IMR-90 (cell line): ENCODE results near the gene GRAMD1B. TPM values are rescaled to one million over a fixed set of nuclear protein-coding genes. Genes with fewer than 3 reads are reported as not detected.

Experiments
- ATAC-seq: fragments of 200-7000 bp; cut with Tn5 transposase; 2 replicates; pipeline ENCODE4 v1.9.1; 2020; ENCODE audit warnings: low read depth, mild to moderate bottlenecking, moderate library complexity
- BruUV-seq: library from RNA; stranded (reverse); fragments of 400-500 nt; replicated peaks from 2 replicates; lab custom pipeline; 2021; lab: Mats Ljungman, UMichigan
- CTCF ChIA-PET: fragments of 300-600 bp; formaldehyde crosslinking; extraction: SDS; loops from one replicate; lab custom pipeline; 2021; ENCODE audit warnings: antibody characterized with exemption; lab: Yijun Ruan, JAX
- POLR2A ChIA-PET: fragments of 300-600 bp; sonication (Branson Sonifier 250); formaldehyde crosslinking; loops from one replicate; lab custom pipeline; 2022; ENCODE audit warnings: antibody characterized with exemption; ENCODE audit not compliant: unreplicated experiment; lab: Charles Lee
- DNase-seq: peaks from one replicate; pipeline ENCODE4 v3.0.0; 2013
- H2AFZ ChIP-seq: replicated peaks from 2 replicates; pipeline ENCODE3; 2013; ENCODE audit warnings: low read length, mild to moderate bottlenecking; ENCODE audit not compliant: poor library complexity
- H2AK5ac ChIP-seq: 2 replicates; pipeline ENCODE4 v1.6.1; 2013; ENCODE audit warnings: low read depth, low read length, inconsistent platforms
- H2AK9ac ChIP-seq: replicated peaks from 2 replicates; pipeline ENCODE3; 2013; ENCODE audit warnings: mild to moderate bottlenecking, low read depth, low read length, moderate library complexity; ENCODE audit not compliant: poor library complexity
- H2BK120ac ChIP-seq: 2 replicates; pipeline ENCODE4 v1.6.1; 2013; ENCODE audit warnings: low read depth, low read length, inconsistent platforms
- H2BK15ac ChIP-seq: 3 replicates; pipeline ENCODE4 v1.6.1; 2013; ENCODE audit warnings: low read depth, low read length, inconsistent platforms
- H2BK20ac ChIP-seq: 2 replicates; pipeline ENCODE4 v1.6.1; 2013; ENCODE audit warnings: low read depth, mild to moderate bottlenecking, inconsistent platforms, low read length, moderate library complexity
- H2BK5ac ChIP-seq: 2 replicates; pipeline ENCODE4 v1.6.1; 2013; ENCODE audit warnings: mild to moderate bottlenecking, low read depth, low read length, inconsistent platforms; ENCODE audit not compliant: poor library complexity, severe bottlenecking
- H3K14ac ChIP-seq: replicated peaks from 2 replicates; pipeline ENCODE4 v1.6.1; 2013; ENCODE audit warnings: low read depth, low read length, inconsistent platforms
- H3K18ac ChIP-seq: 2 replicates; pipeline ENCODE4 v1.6.1; 2013; ENCODE audit warnings: low read depth, low read length, control low read depth
- H3K23ac ChIP-seq: 2 replicates; pipeline ENCODE4 v1.6.1; 2013; ENCODE audit warnings: low read depth, low read length, inconsistent platforms
- H3K27ac ChIP-seq: 2 replicates; pipeline ENCODE4 v1.5.1; 2013; ENCODE audit warnings: mild to moderate bottlenecking, control low read depth, low read length; ENCODE audit not compliant: insufficient read depth
- H3K27me3 ChIP-seq: 2 replicates; pipeline ENCODE4 v1.6.1; 2013; ENCODE audit warnings: low read length; ENCODE audit not compliant: control insufficient read depth, insufficient read depth
- H3K36me3 ChIP-seq: 2 replicates; pipeline ENCODE4 v1.6.1; 2013; ENCODE audit warnings: low read length, mixed read lengths; ENCODE audit not compliant: control insufficient read depth, insufficient read depth
- H3K4ac ChIP-seq: 2 replicates; pipeline ENCODE4 v1.6.1; 2013; ENCODE audit warnings: low read depth, low read length, inconsistent platforms
- H3K4me1 ChIP-seq: 2 replicates; pipeline ENCODE4 v1.6.1; 2013; ENCODE audit warnings: low read length, mixed read lengths; ENCODE audit not compliant: control insufficient read depth, insufficient read depth
- H3K4me2 ChIP-seq: 2 replicates; pipeline ENCODE4 v1.6.1; 2013; ENCODE audit warnings: low read depth, mild to moderate bottlenecking, control low read depth, low read length, moderate library complexity
- H3K4me3 ChIP-seq: 2 replicates; pipeline ENCODE4 v1.5.1; 2013; ENCODE audit warnings: low read depth, mild to moderate bottlenecking, control low read depth, low read length, moderate library complexity; ENCODE audit not compliant: insufficient read depth
- H3K56ac ChIP-seq: 2 replicates; pipeline ENCODE4 v1.6.1; 2013; ENCODE audit warnings: low read length, inconsistent platforms; ENCODE audit not compliant: insufficient read depth; ENCODE audit errors: extremely low read depth
- H3K79me1 ChIP-seq, 2 experiments: 2 replicates each; pipeline ENCODE4 v1.6.1; 2013; ENCODE audit warnings: low read length in 2 of 2, inconsistent platforms in 1 of 2, low read depth in 1 of 2
- H3K9ac ChIP-seq: 2 replicates; pipeline ENCODE4 v1.6.1; 2013; ENCODE audit warnings: low read depth, low read length, control low read depth
- H3K9me1 ChIP-seq: 2 replicates; pipeline ENCODE4 v1.6.1; 2013; ENCODE audit warnings: low read length, inconsistent platforms; ENCODE audit not compliant: insufficient read depth
- H3K9me3 ChIP-seq: 2 replicates; pipeline ENCODE4 v1.6.1; 2013; ENCODE audit warnings: low read length; ENCODE audit not compliant: control insufficient read depth, insufficient read depth
- H4K20me1 ChIP-seq: 2 replicates; pipeline ENCODE4 v1.6.1; 2013; ENCODE audit warnings: low read length, inconsistent platforms; ENCODE audit not compliant: insufficient read depth
- H4K5ac ChIP-seq: 2 replicates; pipeline ENCODE4 v1.6.1; 2013; ENCODE audit warnings: mild to moderate bottlenecking, low read depth, low read length, control low read depth
- H4K8ac ChIP-seq, 2 experiments: 2 replicates each; pipeline ENCODE4 v1.6.1; 2013; ENCODE audit warnings: low read depth in 2 of 2, low read length in 2 of 2, control low read depth in 1 of 2, inconsistent platforms in 1 of 2
- H4K91ac ChIP-seq: 2 replicates; pipeline ENCODE4 v1.6.1; 2013; ENCODE audit warnings: low read depth, low read length, inconsistent platforms; ENCODE audit not compliant: insufficient read depth
- CEBPB ChIP-seq: IDR thresholded peaks from 2 replicates; pipeline ENCODE4 v1.6.1; 2012; ENCODE audit warnings: low read depth, low read length, improper control_type of control experiment
- FOS ChIP-seq: fragments of 150-350 bp; IDR thresholded peaks from 2 replicates; pipeline ENCODE4 v1.6.1; 2016; ENCODE audit warnings: low read depth, low read length
- MXI1 ChIP-seq: IDR thresholded peaks from 2 replicates; pipeline ENCODE4 v1.6.1; 2012; ENCODE audit warnings: low read depth, mild to moderate bottlenecking, low read length, moderate library complexity, borderline replicate concordance
- POLR2A ChIP-seq: IDR thresholded peaks from 2 replicates; pipeline ENCODE4 v1.6.1; 2012; ENCODE audit warnings: mild to moderate bottlenecking, low read depth, low read length
- RCOR1 ChIP-seq: IDR thresholded peaks from 2 replicates; pipeline ENCODE4 v1.6.1; 2012; ENCODE audit warnings: mild to moderate bottlenecking, low read length, improper control_type of control experiment; ENCODE audit not compliant: insufficient replicate concordance
- RFX5 ChIP-seq: IDR thresholded peaks from 2 replicates; pipeline ENCODE4 v1.8.0; 2012; ENCODE audit warnings: low read depth, mild to moderate bottlenecking, low read length, moderate library complexity
- WGBS, 2 experiments: methylation state at CpG; one replicate each; pipeline versions ENCODE4 v1.1.5 to v1.1.7; 2013; ENCODE audit warnings: missing lambda C conversion rate in 2 of 2; ENCODE audit not compliant: insufficient read length in 1 of 2; ENCODE audit errors: extremely low coverage in 2 of 2; 5-methylcytosine and 5-hydroxymethylcytosine counted together
- dilution Hi-C: fragments of 300-500 bp; cut with HindIII; formaldehyde crosslinking; loops from one replicate; pipeline ENCODE4 v1.14.3; 2018; ENCODE audit warnings: low sequenced_read_pairs; ENCODE audit not compliant: unreplicated experiment
- in situ Hi-C: fragments of 300-500 bp; cut with MboI; formaldehyde crosslinking; loops from 3 replicates; pipeline ENCODE4 v1.14.3; 2019; ENCODE audit warnings: low sequenced_read_pairs, inconsistent platforms, mixed read lengths
- intact Hi-C: fragments of 100-400 bp; cut with micrococcal nuclease; formaldehyde crosslinking; loops from 2 replicates; pipeline ENCODE4 v1.10.0; 2022
- polyA plus RNA-seq, 3 experiments: library from polyadenylated mRNA; depleted of rRNA; stranded (reverse); fragments of >200 nt; gene quantifications; 2 replicates each; pipeline ENCODE4 v1.2.3, GENCODE V29; 2012; ENCODE audit warnings: low replicate concordance in 1 of 3
- total RNA-seq: library from RNA; depleted of rRNA; stranded (reverse); fragments of >200 nt; gene quantifications from 2 replicates; pipeline ENCODE4 v1.2.3, GENCODE V29; 2012

GRAMD1B gene
- total and polyA plus RNA-seq, 2 of the 4 experiments (the other 2 are of a cell fraction): 7.1 to 7.2 TPM

DNA sequence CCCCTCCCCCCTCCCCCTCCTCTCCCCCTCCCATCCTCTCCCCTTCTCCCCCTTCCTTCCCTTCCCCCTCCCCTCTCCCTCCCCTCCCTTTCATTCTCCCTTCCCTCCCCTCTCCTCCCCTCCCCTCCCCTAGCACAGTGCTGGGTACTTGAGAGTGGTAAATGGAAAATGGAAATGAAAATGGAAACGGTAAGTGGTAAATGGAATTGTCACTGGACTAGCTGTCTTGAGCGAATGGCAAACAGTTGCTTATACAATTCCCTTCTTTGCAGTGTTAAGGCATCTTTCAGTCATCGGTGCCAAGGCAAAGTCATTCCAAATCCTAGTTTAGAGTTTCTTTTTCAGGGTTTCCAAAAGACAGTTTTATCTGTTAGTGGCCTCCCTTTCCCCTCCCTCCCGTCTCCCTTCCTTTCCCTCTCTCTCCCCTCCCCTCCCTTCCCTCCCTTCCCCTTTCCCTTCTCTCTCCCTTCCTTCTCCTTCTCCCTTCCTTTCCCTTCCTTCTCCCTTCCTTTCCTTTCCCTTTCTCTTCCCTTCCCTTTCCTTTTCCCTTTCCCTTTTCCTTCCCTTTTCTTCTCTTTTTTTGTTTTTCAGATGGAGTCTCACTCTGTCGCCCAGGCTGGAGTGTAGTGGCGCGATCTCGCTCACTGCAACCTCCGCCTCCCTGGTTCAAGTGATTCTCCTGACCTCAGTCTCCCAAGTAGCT is 47.3 kb downstream of the GRAMD1B start:
- H3K9me1 ChIP-seq: peaks cover 21% of the 10 kb centered on the region
- ATAC-seq (no peak), DNase-seq (no peak)
- peaks cover 16% of the 10 kb centered on the region for H3K4me1 ChIP-seq
- H3K9me3 ChIP-seq: no peaks in the 10 kb centered on the region
- dilution Hi-C loops: no loop called here
- no peak overlapping the region for H3K4me3 ChIP-seq
- peaks cover 21 to 53% of the 10 kb centered on the region in 2 experiments for H3K79me1 ChIP-seq
- H3K9ac ChIP-seq: no peak overlapping the region
- WGBS, 2 experiments: 100% methylated on average over 2 of the region's 9 CpGs; no CpG with 5 or more reads in 1 of the 2 experiments
- H3K36me3 ChIP-seq: peaks cover 1% of the 10 kb centered on the region; the same call in 1 of the 2 replicates
- H3K4me2 ChIP-seq: no peak overlapping the region
- BruUV-seq: no TSS peak
- H3K23ac ChIP-seq: no peak overlapping the region
- no peak overlapping the region for H2BK5ac ChIP-seq
- H2BK15ac ChIP-seq: no peak overlapping the region
- H2AK5ac ChIP-seq: 0 out of 2 replicates have a peak overlapping the region, but pooled peaks have one; percentile 45
- H2BK120ac ChIP-seq: peak overlapping the region; percentile 37; the same call in 1 of the 2 replicates
- no peak overlapping the region for H2AFZ ChIP-seq
- H4K20me1 ChIP-seq: no peaks in the 10 kb centered on the region
- no peaks in the 10 kb centered on the region for H3K27me3 ChIP-seq
- TF ChIP-seq CEBPB (no peak), RCOR1 (no peak), FOS (no peak), RFX5 (no peak), POLR2A (no peak), MXI1 (no peak)
- in situ Hi-C loops: loop anchor here (5.0 to 10.0 kb wide), 3 partner anchors 70 to 373 kb away; no protein-coding TSS in a partner anchor
- intact Hi-C loops: loop anchor here (5.0 to 10.0 kb wide), 3 partner anchors 225 to 610 kb away; no protein-coding TSS in a partner anchor
- H3K4ac ChIP-seq: no peak overlapping the region
- no peak overlapping the region for H4K5ac ChIP-seq
- no peak overlapping the region for H3K14ac ChIP-seq
- ChIA-PET CTCF (interaction anchor here (0.6 kb wide), 1 partner anchor 413 kb away, joined by 4 read pairs; no protein-coding TSS in a partner anchor), POLR2A (no interaction called here)
- H3K56ac ChIP-seq: no peak overlapping the region
- no peak overlapping the region for H2BK20ac ChIP-seq
- no peak overlapping the region for H2AK9ac ChIP-seq
- H3K18ac ChIP-seq: no peak overlapping the region
- no peak overlapping the region for H4K91ac ChIP-seq
- peak overlapping the region in 1 of 2 experiments; percentile 6; a peak in 3 of 4 replicates for H4K8ac ChIP-seq
- H3K27ac ChIP-seq: no peak overlapping the region
